WTC11 (cell line): Measurements from ENCODE around the gene NCLN.

ENCODE experiments used
- ATF6 ChIP-seq: sonication (generic); formaldehyde crosslinking; IDR thresholded peaks from 2 replicates; pipeline ENCODE4 v1.8.1; 2023; ENCODE audit warnings: mild to moderate bottlenecking, missing genetic modification reagents
- CTCF ChIP-seq: fragments of 200-600 bp; IDR thresholded peaks from 2 replicates; pipeline ENCODE4 v1.8.0; 2022; ENCODE audit warnings: antibody characterized with exemption
- ESRRA ChIP-seq: sonication (generic); formaldehyde crosslinking; IDR thresholded peaks from 2 replicates; pipeline ENCODE4 v1.8.1; 2022; ENCODE audit warnings: mild to moderate bottlenecking, missing genetic modification reagents, borderline replicate concordance
- FOXK1 ChIP-seq: sonication (generic); formaldehyde crosslinking; IDR thresholded peaks from 2 replicates; pipeline ENCODE4 v1.8.0; 2022; ENCODE audit warnings: mild to moderate bottlenecking, moderate library complexity, missing genetic modification reagents
- JAZF1 ChIP-seq: fragments of 250-450 bp; sonication (Bioruptor Pico); IDR thresholded peaks from 2 replicates; pipeline ENCODE4 v1.9.0; 2021; ENCODE audit warnings: moderate library complexity, mild to moderate bottlenecking, inconsistent platforms
- JUN ChIP-seq: sonication (generic); formaldehyde crosslinking; IDR thresholded peaks from 2 replicates; pipeline ENCODE4 v1.8.0; 2023; ENCODE audit warnings: mild to moderate bottlenecking, missing genetic modification reagents
- MAX ChIP-seq: sonication (generic); formaldehyde crosslinking; IDR thresholded peaks from 2 replicates; pipeline ENCODE4 v1.8.0; 2022; ENCODE audit warnings: mild to moderate bottlenecking, missing genetic modification reagents
- NFATC4 ChIP-seq: fragments of 250-450 bp; sonication (Bioruptor Pico); IDR thresholded peaks from 2 replicates; pipeline ENCODE4 v1.9.0; 2021; ENCODE audit warnings: mild to moderate bottlenecking
- TEAD4 ChIP-seq: sonication (generic); formaldehyde crosslinking; IDR thresholded peaks from 2 replicates; pipeline ENCODE4 v1.8.0; 2022; ENCODE audit warnings: mild to moderate bottlenecking, missing genetic modification reagents
- USF1 ChIP-seq: sonication (generic); formaldehyde crosslinking; IDR thresholded peaks from 2 replicates; pipeline ENCODE4 v1.8.0; 2022; ENCODE audit warnings: mild to moderate bottlenecking, missing genetic modification reagents
- USF2 ChIP-seq: sonication (generic); formaldehyde crosslinking; IDR thresholded peaks from 2 replicates; pipeline ENCODE4 v1.8.1; 2023; ENCODE audit warnings: mild to moderate bottlenecking, missing genetic modification reagents, moderate library complexity

GRCh38 chr19:3192228-3192635, 6.5 kb downstream of the NCLN start:
- TF ChIP-seq USF2 (CRISPR knock-in tag) (no peak), TEAD4 (CRISPR knock-in tag) (no peak), JAZF1 (CRISPR knock-in tag) (no peak), CTCF (no peak), MAX (CRISPR knock-in tag) (no peak), NFATC4 (no peak), ESRRA (CRISPR knock-in tag) (no peak), FOXK1 (CRISPR knock-in tag) (no peak), USF1 (CRISPR knock-in tag) (no peak), JUN (CRISPR knock-in tag) (no peak), ATF6 (no peak)
